Peyer's patch (tissue), 4 donors: Measurements from ENCODE around the gene RTN4R.

Experiments
- POLR2A ChIP-seq, 2 donors: fragments of 450-650 bp; IDR thresholded peaks; one replicate each; pipeline ENCODE4 v1.5.1; 2017; ENCODE audit warnings: antibody characterized with exemption in 2 of 2, mild to moderate bottlenecking in 2 of 2, moderate library complexity in 2 of 2
- TF ChIP-seq, protein P1 (sequence below), 6 experiments: fragments of 450-650 bp in 4 of 6; fragments of 200-600 bp in 2 of 6; sonication (generic) in 1 of 6; IDR thresholded peaks; one replicate each; pipeline ENCODE4 v1.5.1; 2017 to 2019; ENCODE audit warnings: antibody characterized with exemption in 6 of 6, mild to moderate bottlenecking in 3 of 6, moderate library complexity in 1 of 6

GRCh38 chr22:20258021-20258299 is 10.2 kb downstream of the RTN4R start:
- no peak for TF ChIP-seq POLR2A (IDR thresholded peaks at IDR 0.05)
- TF ChIP-seq, protein P1, sequence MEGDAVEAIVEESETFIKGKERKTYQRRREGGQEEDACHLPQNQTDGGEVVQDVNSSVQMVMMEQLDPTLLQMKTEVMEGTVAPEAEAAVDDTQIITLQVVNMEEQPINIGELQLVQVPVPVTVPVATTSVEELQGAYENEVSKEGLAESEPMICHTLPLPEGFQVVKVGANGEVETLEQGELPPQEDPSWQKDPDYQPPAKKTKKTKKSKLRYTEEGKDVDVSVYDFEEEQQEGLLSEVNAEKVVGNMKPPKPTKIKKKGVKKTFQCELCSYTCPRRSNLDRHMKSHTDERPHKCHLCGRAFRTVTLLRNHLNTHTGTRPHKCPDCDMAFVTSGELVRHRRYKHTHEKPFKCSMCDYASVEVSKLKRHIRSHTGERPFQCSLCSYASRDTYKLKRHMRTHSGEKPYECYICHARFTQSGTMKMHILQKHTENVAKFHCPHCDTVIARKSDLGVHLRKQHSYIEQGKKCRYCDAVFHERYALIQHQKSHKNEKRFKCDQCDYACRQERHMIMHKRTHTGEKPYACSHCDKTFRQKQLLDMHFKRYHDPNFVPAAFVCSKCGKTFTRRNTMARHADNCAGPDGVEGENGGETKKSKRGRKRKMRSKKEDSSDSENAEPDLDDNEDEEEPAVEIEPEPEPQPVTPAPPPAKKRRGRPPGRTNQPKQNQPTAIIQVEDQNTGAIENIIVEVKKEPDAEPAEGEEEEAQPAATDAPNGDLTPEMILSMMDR (IDR thresholded peaks at IDR 0.05): no peak
